ENCODE data around the gene AGAP1. TPM values are rescaled to one million over a fixed set of nuclear protein-coding genes. Genes with fewer than 3 reads are reported as not detected.
"Not testable (repeated sequence)": the region's sequence is repeated elsewhere in the genome, so short reads cannot be mapped to it uniquely, and the experiment has no call there.

The AGAP1 gene
- polyA plus RNA-seq, 1 experiment: 12.4 TPM

- no peak for DNase-seq (ENCODE audit: low read depth, low spot score)
- no peaks in the 10 kb centered on the region for H3K27me3 ChIP-seq (ENCODE audit: control insufficient read depth, insufficient read depth, low read length)
- no peak overlapping the region for H3K4me3 ChIP-seq (ENCODE audit: low read depth, low read length)
- no peak overlapping the region for H3K27ac ChIP-seq (ENCODE audit: low read depth, low read length)
- ChIA-PET POLR2A (no interaction called here), CTCF (interaction anchor here (0.6 to 5.1 kb wide), 3 partner anchors 9 to 22 kb away, joined by 3 to 26 read pairs (median 5); no protein-coding TSS in a partner anchor)
- no peaks in the 10 kb centered on the region for H3K9me3 ChIP-seq (ENCODE audit: control insufficient read depth, insufficient read depth, low read length)
- no peak for TF ChIP-seq CTCF (IDR thresholded peaks at IDR 0.05; ENCODE audit: low read depth, low read length)
Measured at GRCh38 chr2:235757212-235757611, 263.4 kb downstream of the AGAP1 start.

GRCh38 chr2:235757640-235758039 lies 263.8 kb downstream of the AGAP1 start:
- TF ChIP-seq CTCF (IDR thresholded peaks at IDR 0.05; ENCODE audit: low read depth, low read length): no peak
- no peak overlapping the region for H3K4me3 ChIP-seq (ENCODE audit: low read depth, low read length)
- no peak overlapping the region for H3K27ac ChIP-seq (ENCODE audit: low read depth, low read length)
- no peaks in the 10 kb centered on the region for H3K9me3 ChIP-seq (ENCODE audit: control insufficient read depth, insufficient read depth, low read length)
- DNase-seq (ENCODE audit: low read depth, low spot score): no peak
- ChIA-PET POLR2A (no interaction called here), CTCF (interaction anchor here (1.1 to 5.1 kb wide), 2 partner anchors 9 to 22 kb away, joined by 3 to 26 read pairs; no protein-coding TSS in a partner anchor)
- no peaks in the 10 kb centered on the region for H3K27me3 ChIP-seq (ENCODE audit: control insufficient read depth, insufficient read depth, low read length)

- Histone ChIP-seq H3K9me3 (ENCODE audit: control insufficient read depth, insufficient read depth, low read length) (no peaks in the 10 kb centered on the region), H3K4me3 (ENCODE audit: low read depth, low read length) (no peak overlapping the region), H3K27me3 (ENCODE audit: control insufficient read depth, insufficient read depth, low read length) (no peaks in the 10 kb centered on the region), H3K27ac (ENCODE audit: low read depth, low read length) (no peak overlapping the region)
- CTCF ChIA-PET: interaction anchor here (1.1 to 1.4 kb wide), 2 partner anchors 17 to 417 kb away, joined by 4 to 6 read pairs; no protein-coding TSS in a partner anchor
- POLR2A ChIA-PET: no interaction called here
- DNase-seq (ENCODE audit: low read depth, low spot score): no peak
- TF ChIP-seq CTCF (IDR thresholded peaks at IDR 0.05; ENCODE audit: low read depth, low read length): no peak
Measured at GRCh38 chr2:235762832-235763598, 269.2 kb downstream of the AGAP1 start.

GRCh38 chr2:235763816-235764215 lies 270.0 kb downstream of the AGAP1 start:
- Histone ChIP-seq H3K27ac (ENCODE audit: low read depth, low read length) (no peak overlapping the region), H3K9me3 (ENCODE audit: control insufficient read depth, insufficient read depth, low read length) (no peaks in the 10 kb centered on the region), H3K27me3 (ENCODE audit: control insufficient read depth, insufficient read depth, low read length) (no peaks in the 10 kb centered on the region), H3K4me3 (ENCODE audit: low read depth, low read length) (no peak overlapping the region)
- no peak for DNase-seq (ENCODE audit: low read depth, low spot score)
- ChIA-PET POLR2A (no interaction called here), CTCF (interaction anchor here (1.1 to 1.4 kb wide), 2 partner anchors 18 to 417 kb away, joined by 4 to 6 read pairs; no protein-coding TSS in a partner anchor)
- TF ChIP-seq CTCF (IDR thresholded peaks at IDR 0.05; ENCODE audit: low read depth, low read length): no peak

GRCh38 chr2:235764478-235764877 lies 270.6 kb downstream of the AGAP1 start:
- DNase-seq (ENCODE audit: low read depth, low spot score); POLR2A ChIA-PET; H3K4me3 ChIP-seq (ENCODE audit: low read depth, low read length); H3K27ac ChIP-seq (ENCODE audit: low read depth, low read length); H3K27me3 ChIP-seq (ENCODE audit: control insufficient read depth, insufficient read depth, low read length); H3K9me3 ChIP-seq (ENCODE audit: control insufficient read depth, insufficient read depth, low read length): not testable (repeated sequence)
- CTCF ChIA-PET: interaction anchor here (1.1 to 5.0 kb wide), 3 partner anchors 15 to 416 kb away, joined by 4 to 66 read pairs (median 6); no protein-coding TSS in a partner anchor

Measured in AG04450 (cell line).